DMS153 treated with DMSO at 0.1 percent for 48 hours (cell line): ENCODE results near the gene LIG3.
A peak's percentile ranks its signal among the peaks of the same experiment; 100 is the strongest.
"Not testable (repeated sequence)": the region's sequence is repeated elsewhere in the genome, so short reads cannot be mapped to it uniquely, and the experiment has no call there.

ENCODE experiments used
- DNase-seq: peaks from one replicate; lab custom pipeline; 2025; ENCODE audit not compliant: unreplicated experiment; lab: John Stamatoyannopoulos, UW

Gene LIG3

DNA sequence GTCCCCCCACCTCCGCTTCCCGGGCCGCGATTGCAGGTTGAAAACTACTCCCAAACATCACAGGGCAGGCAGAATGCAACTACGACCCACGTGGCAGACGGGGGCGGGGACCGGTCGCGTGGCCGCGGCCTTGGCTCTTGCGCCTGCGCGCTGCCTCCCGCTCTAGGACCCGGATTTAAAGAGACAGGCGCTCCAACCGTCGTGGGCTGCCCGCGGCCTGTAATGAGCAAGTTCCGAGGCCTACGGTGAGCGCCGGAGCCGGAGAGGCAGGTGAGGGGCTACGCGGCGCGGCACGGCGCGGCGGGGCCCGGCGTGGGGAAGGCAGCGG, at the start of gene LIG3:
TSS of gene LIG3 (plus strand) at position 160 of the 328 bp plus-strand sequence. CDS start 2,494 bp downstream, outside the sequence.
- peak; percentile 85 for DNase-seq

DNA sequence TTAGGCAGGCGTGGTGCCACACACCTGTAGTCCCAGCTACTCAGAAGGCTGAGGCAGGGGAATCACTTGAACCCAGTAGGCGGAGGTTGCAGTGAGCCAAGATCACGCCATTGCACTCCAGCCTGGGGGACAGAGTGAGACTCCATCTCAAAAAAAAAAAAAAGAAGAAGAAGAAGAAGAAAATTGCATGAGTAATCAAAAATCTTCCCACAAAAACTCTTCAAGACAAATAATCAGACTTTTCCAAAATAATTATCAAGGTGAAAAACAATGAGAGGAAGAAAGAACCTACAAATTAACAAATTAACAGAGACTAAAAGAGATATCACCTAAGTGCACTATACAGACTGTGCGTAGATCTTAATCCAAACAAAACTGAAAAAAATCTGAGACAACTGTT, 29.5 kb upstream of the LIG3 start:
- not testable (repeated sequence) for DNase-seq

GRCh38 chr17:34958438-34958837, 21.9 kb upstream of the LIG3 start:
- DNase-seq, result no peak

DNA sequence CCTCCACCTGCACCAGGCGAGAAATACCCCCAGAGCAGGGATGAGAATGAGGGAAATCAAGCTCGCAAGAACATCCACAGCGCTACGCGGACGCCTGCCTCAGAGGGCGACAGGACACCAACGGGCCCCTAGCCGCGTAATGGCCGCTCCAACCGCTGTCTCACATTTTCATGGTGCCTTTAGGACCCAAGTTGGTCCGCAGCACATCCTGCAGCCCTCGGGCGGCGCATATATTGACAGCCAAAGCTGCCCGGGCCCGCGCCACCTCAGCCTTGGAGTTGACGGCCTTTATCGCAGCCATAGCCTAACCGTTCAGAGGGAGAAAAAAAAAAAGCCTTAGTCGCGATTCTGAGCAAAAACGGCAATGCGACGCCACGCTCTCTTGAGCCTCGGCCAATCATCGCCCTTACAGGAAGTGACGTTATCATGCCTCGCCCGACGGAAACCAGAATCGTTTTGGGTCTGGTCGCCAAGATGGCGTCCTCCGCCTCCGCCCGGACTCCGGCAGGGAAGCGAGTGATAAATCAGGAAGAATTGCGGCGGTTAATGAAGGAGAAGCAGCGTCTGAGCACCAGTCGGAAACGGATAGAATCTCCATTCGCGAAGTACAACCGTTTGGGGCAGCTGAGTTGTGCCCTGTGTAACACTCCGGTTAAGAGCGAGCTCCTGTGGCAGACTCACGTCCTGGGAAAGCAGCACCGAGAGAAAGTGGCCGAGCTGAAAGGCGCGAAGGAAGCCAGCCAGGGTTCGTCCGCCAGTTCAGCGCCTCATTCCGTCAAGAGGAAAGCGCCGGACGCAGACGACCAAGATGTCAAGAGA, 19.0 kb upstream of the LIG3 start, which contains the start of the genes CCT6B and ZNF830:
TSS of gene CCT6B (minus strand) at position 368 of the 819 bp plus-strand sequence. CDS start at position 301, 67 bp downstream.
TSS of gene ZNF830 (plus strand) at position 448 of the 819 bp plus-strand sequence. CDS start at position 475, 27 bp downstream.
- DNase-seq, result peak; percentile 74

DNA sequence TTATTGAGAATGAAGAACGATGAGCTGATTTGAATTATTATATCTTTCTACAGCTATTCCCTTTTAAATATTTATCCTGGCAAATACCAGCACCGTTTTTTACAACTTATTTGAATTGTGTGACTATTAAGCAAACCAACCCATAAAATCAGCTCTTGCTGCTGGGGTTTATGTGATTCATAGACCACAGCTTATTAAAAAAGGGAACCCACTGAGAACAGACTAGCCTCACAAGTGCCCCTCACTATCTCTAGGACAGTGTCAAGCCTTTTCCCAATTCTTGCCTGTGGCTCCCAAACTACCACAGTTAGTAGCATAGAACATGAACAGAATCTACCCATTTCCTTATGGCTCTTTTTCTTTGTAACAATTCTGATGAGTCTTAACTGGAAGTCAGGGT, 6.1 kb upstream of the LIG3 start:
- no peak for DNase-seq

GRCh38 chr17:34974794-34975785, 5.2 kb upstream of the LIG3 start:
- DNase-seq, result no peak

GRCh38 chr17:34979153-34979552, 1.2 kb upstream of the LIG3 start:
- no peak for DNase-seq

DNA sequence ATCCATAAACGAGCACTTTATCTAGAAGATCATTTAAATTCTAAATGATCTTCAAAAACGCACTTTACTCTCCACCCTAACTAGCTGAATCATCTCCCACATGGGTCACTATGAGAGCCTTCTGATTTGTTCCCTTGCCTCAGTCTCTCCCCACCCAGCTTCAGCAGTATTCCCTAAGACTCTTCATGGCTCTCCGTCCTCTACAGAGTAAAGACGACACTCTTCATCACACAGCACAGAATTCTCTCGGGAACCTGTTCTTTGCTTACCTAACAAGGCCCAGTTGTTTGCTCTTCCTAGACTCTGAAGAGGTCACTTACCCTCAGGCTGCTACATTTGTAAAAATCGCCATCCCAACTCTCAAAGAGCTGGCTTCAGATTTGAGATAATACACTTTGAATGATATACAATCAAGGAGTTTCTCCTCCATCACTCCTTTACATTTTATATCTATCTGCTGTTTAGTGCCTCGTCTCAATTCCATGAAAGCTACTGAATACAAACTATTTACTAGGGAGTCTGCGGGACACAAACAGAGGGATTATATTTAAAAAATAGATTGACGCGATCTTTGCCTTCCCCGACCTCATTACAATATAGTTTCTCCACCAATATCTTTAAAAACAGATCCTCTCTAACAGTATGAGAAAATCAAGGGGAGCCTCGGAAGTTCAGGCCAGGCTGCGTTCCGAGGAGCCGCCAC, 511 bp upstream of the LIG3 start:
- DNase-seq, result no peak

DNA sequence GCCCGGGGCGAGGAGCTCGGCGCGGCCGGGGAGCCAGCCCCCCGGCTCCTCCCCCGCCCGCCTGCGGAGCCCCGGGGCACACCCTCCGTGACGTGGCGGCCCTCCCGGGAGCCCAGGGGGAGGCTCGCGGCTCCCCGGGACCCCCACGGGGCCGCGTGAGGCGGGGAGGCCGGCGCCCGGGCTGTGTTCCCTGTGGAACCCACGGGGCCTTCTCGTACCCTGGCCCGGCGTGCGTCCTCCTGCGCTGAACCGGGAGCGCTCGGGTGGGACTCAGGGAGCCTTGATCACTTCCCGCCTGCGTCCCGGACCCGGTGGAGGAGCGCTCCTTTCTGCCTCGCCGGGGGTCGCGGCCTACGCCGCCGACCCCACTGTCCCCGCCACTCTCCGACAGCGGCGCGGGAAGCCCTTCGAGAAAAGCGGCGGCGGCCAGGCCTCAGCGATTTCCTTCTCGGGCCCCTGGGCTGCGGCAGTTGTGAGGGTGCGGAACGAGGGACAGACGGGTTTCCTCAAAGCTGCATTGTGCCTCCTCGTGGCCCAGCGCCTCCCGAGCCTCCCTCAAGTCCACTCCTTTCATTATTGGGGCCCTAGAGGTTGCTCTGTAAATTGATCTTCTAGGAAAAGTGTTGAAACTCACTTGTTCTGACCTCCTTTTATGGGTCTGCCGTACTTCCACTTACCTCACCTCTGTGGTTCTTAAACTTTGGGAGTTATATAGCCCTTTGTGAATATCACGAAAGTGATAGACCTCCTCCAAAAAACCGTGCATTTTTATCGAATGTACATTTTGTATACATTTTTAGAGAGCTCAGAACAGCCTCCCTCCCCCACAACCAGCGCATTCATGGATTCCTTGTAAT, 597 bp downstream of the LIG3 start:
- DNase-seq, result peak; percentile 18

- DNase-seq, result peak; percentile 30
Observed at GRCh38 chr17:34981538-34982241, 1.4 kb downstream of the LIG3 start.

- no peak for DNase-seq
Observed at GRCh38 chr17:34987232-34987631, 6.9 kb downstream of the LIG3 start.

DNA sequence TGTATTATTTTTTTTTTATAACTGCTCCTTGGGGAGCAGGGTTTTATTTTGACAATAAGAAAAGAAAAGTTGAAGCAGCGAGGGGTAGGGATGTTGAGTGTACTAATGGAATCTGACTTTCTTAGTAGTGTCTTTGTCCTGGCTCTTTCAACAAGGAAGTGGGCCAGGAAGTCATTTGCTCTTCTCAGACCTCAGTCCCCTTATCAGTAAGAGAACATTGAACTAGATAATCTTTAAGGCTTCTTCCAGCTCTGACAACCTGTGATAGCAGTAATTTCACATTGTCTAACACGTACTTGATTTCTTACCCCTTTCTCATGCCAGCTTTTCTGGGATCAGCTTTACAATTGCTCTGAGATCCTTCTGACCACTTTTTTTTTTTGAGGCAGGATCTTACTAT, 8.3 kb downstream of the LIG3 start:
- no peak for DNase-seq

DNA sequence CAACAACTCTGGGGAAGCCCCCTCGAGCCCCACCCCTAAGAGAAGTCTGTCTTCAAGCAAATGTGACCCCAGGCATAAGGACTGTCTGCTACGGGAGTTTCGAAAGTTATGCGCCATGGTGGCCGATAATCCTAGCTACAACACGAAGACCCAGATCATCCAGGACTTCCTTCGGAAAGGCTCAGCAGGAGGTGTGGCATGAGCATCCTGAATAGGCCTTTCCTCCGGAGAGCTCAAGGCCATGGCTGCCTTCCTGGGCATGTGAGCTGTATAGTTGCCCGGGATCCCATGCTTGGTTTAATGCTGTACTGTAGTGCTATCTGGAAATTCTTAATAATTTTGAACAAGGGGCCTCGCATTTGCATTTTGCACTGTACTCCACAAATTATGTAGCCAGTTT, 9.2 kb downstream of the LIG3 start:
- no peak for DNase-seq

- no peak for DNase-seq
Observed at GRCh38 chr17:34990921-34991365, 10.6 kb downstream of the LIG3 start.

DNA sequence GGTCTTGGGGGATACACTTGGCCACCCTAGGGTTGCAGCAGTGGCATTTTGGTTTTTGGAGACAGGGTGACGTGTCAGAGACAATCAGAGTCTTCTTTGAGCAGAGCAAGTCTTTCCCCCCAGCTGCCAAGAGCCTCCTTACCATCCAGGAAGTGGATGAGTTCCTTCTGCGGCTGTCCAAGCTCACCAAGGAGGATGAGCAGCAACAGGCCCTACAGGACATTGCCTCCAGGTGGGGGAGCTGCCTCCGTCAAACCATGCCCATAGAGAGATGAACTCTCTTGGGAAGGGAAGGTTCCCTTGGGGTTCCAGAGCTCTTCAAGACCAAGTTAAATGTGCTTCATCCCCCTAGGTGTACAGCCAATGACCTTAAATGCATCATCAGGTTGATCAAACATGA, 11.3 kb downstream of the LIG3 start:
- no peak for DNase-seq

- DNase-seq, result no peak
Observed at GRCh38 chr17:34993031-34993430, 12.7 kb downstream of the LIG3 start.

GRCh38 chr17:34996422-34997285, 16.3 kb downstream of the LIG3 start:
- no peak for DNase-seq

DNA sequence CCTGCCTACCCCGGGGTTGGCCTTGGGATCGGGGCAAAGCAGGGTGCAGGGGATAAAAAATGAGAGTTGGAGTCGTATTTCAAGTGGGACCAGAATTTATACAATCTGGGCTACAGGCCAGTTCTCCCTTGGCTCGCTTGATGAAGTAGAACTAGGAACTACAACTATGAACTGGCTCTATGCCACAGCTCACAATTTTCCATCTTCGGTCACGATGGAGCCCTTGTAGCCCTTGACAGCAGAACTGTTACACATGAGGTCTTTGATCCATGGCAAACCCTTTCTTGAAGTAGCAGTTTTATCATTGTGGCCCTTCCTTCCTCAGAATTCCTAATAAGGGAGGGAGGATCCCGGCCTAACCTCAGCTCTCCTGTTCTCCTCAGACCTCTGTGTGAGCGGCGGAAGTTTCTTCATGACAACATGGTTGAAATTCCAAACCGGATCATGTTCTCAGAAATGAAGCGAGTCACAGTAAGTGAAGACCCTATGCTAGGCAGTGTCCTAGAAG, 17.1 kb downstream of the LIG3 start:
- no peak for DNase-seq
